Amygdala (tissue), 56 donors: ENCODE results near the gene UACA.

Experiments
- DNase-seq, 56 donors: peaks; one replicate each; lab custom pipeline; 2025; lab: John Stamatoyannopoulos, UW

Gene UACA

DNA sequence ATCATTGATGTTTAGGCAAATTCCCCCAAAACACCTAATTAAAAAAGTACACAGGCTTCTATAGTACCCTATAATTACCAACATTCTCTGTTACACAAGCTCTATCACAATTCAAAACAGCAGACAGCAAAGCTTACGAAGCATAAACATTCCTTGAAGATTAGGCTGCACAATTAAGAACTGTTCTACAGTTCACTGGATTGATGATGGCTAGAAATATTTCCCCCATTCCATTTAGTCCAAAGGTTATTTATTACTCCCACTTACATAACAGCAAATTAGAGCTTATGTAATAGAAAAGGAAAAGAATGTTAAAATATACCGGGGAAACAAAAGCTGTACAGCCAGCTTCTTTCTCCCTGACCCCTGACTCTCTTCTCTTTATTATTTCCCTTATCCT lies 49.3 kb downstream of the UACA start:
- no peak for DNase-seq

DNA sequence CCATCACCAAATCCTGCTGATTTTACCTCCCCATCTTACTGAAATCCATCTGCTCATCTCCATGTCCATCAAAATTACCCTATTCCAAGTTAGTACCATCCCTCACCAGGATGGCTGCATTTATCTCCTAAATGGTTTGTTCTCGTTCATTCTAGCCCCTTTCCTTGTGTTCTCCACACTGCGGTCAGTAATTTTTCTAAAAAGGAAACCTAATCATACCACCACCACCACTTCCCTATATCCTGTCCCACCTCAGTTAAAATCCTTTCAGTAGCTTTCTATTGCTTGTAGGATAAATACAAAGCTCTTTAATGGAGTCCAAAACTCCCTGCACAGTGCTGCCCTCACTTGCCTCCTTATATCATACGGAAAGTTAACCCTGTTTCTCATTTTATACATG lies 51.1 kb downstream of the UACA start:
- DNase-seq, result no peak

DNA sequence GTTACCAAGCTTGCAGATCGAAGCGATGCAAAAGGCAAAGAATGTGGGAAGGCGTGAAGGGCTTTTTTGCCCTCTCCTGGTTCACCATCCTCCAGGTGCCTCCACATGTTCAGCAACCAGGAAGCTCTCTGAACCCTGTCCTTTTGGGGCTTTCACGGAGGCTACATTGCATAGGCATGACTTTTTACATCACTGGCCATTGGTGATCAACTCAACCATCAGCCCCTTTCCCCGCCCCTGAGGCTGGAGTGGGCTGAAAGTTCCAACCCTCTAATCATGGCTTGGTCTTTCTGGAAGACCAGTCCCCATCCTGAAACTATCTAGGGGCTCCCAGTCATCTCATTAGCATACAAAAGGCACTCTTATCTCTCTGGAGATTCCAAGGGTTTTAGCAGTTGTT lies 52.6 kb downstream of the UACA start:
- DNase-seq, result no peak

DNA sequence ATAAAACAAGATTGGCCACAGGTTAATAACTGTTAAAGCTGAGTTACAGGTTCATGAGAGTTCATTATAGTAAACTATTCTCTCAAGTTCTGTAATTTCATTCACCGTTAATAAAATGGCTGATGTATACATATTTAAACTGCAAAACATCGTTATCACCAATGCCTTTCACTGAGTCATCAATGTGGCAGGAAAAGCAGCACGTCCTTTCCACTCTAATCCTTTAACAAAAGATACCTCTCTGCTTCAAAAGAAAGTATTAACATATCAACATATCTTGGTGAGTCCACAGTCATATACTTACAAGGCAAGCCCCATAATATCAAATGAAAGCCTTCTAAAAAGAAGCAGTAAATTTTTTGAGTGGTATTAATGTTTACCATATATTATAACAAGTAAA lies 54.5 kb downstream of the UACA start:
- no peak for DNase-seq

DNA sequence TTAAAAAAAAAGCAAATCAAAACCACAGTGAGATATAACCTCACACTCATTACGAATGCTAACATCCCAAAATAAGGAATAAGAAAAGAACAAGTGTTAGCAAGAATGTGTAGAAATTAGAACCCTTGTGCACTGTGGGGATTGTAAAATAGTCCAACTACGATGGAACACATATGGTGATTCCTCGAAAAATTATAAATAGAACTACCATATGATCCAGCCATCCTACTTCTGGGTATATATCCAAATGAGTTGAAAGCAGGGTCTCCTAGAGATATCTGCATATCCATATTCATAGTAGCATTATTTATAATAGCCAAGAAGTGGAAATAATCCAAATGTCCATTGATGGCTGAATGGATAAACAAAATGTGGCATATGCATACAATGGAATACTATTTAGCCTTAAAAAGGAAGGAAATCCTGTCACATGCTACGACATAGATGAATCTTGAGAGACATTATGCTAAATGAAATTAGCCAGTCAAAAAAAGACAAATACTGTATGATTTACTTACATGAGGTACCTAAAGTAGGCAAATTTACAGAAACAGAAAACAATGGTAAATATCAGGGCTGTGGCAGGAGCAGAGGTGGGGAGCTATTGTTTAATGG lies 55.6 kb downstream of the UACA start:
- no peak for DNase-seq

DNA sequence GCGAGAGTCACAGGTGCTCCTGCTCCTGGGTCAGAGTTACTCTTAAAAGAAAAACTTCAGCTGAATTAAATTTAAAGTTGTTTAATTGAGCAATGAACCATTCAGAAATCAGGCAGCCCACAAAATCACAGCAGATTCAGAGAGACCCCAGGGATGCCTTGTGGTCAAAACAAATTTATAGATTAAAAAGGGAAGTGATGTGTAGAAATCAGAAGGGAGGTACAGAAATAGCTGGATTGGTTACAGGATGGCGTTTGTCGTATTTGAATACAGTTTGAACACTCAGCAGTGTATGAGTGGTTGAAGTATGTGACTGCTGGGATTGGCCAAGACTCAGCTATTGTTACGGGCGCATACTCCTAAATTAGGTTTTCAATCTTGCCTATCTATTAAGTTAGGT lies 58.6 kb downstream of the UACA start:
- DNase-seq, result no peak

DNA sequence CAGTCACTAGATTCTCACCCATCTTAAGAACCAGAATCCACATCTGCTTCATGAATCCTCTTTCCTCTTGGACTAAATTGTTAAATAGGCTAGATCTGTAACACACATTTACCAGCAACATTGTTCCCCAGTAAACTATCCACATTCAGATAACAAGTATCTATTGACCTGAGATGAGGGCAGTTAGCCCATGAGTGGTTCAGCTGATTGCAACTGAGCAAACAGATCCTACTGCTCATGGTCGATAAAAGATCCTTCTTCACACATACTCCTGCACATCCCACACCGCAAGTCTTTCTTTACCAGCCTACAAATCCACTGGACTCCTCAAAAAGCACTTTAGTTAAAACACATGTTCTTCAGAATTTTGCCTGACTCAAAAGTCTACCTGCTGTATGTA lies 59.2 kb downstream of the UACA start:
- no peak for DNase-seq

DNA sequence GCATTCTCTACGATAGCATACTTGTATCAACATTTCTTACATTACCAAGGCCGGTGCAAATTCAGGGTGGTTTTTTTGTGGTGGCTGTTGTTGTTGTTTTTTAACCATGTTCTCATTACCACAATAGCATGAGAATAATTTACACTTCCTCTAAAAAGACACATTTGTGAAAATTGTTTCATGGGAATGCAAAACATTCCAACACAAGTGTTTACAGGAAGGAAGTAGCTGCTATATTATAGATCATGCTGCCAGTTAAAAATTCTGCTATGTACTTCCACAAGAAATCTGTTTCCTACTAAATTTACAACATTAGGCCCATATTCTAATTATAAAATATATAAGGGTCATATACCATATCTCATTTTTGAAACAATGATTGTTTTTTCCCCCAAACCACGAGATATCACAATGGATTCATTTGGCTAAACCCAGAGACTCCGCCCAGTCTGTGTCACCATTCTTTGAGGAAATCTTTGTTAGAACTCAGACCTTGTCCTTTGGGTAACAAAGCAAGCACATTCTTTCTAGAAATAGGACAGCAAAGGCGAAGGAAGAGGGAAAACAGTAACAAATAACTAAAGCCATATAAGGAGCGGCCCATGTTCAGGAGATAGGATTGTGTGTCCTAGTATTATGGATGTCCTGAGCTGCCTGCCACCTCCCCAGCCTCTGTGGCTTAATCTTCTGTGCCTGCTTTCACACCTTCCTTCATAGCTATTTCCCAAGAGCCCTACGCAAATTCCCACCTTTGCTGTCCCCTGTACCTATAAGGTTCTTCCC lies 60.1 kb downstream of the UACA start:
- no peak for DNase-seq

DNA sequence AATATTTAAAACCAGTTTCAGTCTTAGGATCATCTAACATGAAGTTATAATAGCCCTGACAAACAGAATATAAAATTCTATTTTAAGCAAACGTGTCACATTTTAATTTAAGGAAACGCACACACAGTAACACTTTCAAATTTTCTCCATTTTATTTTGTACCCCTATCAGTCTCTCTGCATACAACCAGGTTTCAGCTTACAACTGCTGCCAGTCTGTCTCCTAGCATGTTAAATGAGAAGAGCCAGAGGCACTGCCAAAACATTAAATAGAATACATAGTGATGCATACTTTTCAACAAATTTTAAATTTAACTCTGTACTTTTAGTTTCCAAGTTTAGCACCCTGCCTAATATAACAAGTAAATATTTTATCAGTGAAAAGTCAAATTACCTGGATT lies 60.8 kb downstream of the UACA start:
- DNase-seq, result no peak

DNA sequence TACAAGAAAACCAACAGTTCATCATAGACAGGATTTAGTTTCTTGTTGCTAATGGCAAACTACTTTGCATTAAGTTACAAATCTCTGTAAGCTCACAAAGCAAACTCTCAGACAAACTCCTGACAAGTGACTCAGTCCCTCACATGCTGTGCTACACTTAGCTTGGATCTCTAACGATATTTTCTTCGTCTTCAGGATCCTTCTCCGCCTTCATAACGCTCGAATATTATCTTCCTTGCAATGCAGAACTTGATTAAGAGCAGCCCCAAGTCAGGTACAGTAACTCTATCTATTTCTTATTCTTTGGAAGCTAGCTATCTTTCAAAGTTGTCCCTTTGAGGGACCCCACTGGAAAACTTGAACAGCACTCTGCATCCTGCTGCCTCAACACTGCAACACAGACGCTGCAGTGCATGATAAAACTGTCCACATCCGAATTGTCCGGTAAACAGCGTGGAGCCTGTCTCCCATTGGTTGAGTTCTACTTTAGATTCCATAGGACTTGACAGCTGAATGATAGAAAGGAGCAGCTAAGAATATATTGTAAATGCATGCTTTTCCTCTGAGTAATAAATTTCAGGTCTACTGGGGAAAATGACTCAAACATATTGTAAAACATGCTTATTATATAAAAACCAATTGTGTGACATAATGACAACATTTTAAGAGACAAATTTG lies 61.3 kb downstream of the UACA start:
- DNase-seq, result no peak

DNA sequence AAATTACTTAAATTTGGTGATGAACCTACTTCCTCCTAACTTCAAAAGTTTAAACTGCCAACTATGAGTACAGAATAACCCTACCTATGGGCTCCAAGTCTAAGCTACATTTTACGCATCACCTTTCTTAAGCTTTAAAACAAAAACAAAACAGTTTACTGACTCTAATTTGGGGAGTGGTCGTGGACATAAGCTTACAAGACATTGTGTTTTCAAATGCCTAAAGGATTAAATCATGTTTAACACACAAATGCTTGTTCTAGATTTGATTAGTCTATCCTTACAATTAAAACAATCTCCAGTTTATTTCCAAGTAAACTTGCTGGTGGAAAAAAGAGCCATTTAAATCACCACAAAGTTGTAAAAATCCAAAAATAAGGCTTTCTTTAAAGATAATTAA lies 62.2 kb downstream of the UACA start:
- no peak for DNase-seq

DNA sequence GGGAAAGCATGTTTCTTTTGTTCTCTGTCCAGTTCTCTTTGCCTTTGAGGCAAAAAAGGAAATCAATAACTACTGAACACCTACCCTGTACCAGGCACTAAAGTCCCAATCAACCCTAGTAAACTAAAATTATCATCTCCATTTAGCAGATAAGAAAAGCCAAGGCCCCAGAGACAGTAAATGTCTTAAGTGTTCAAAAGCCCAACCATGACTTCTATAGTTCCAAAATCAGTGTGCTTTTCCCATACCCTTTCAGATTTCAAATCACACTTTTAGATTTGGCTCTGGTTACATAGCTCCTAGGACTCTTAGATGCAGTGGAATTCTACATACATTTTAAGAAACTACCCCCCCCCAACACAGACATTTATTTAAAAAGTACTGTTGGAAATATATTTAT lies 63.5 kb downstream of the UACA start:
- DNase-seq, result no peak

DNA sequence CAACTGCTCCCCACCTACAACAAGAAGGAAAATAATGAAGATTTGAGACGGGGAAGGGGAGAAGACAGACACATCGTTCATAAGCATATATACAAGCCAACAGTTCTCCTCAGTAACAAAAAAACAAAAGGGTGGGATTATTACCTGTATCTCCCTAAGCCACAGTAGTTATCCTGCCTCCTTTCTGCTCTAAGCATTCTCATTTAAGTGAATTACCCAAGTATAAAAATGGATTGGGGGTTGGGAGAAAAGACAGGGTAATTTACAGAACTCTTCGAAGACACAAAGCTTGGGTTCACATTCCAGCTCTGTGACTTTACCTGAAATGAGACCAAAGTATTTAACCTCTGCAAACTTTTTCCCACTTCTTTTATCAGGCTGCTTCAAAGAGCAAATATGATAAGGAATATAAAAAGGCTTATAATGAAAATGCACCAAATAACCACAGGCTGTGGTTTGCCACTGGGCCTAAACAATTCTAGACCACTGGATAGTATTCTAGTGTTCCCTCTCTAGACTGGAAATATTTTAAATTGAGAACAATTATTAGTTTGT lies 64.4 kb downstream of the UACA start:
- DNase-seq, result no peak

DNA sequence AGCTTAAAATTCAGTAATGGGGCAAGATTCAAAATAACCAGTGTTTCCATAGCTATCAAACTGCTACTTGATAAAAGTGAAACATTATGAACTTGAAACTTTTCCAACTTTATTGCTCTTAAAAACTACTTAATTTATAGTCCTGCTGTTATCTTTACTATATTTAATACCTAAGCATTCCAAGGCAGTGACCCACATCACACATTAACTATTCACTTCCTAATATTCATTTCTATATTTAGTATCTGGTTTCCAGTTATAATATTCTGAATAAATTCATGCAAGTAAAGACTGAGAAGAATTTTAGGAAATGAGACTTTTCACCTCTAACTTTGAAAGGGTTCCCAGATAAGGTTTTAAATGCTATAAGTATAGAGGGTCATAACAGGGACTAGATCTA lies 64.9 kb downstream of the UACA start:
- no peak for DNase-seq

DNA sequence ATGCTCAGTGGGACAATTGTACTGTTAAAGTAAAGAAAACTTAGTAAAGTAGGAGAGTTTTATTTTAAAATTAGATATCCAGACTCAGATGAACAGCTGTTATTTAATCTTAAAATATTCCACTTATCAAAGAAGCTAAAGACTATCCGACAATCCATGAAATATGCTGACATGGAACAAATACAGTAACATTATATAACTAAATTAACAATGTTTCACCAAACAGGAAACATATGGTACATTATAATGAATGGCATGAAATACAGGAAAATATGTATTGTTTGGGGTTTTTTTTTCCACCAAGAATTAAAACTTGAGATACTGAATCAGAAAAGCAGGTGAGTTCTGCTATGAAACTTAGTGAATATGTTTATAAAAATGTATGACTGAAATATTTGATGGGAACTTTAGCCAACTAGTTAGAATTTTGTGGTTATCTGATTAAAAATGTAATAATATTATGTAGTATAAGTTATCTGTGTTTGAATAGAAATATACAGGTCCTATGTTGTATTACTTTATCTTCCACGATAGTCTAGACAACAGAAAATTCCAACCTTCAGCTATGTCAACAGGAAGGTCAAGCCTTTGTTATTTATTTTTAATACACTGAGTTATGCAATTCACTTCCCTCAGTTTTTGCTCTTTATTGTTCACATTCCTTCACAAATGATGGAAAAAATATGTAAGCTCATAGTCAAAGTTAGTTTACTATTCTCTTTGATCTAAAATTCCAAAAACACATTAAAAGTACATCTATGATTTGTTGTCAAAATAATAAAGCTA lies 72.7 kb downstream of the UACA start:
- no peak for DNase-seq

DNA sequence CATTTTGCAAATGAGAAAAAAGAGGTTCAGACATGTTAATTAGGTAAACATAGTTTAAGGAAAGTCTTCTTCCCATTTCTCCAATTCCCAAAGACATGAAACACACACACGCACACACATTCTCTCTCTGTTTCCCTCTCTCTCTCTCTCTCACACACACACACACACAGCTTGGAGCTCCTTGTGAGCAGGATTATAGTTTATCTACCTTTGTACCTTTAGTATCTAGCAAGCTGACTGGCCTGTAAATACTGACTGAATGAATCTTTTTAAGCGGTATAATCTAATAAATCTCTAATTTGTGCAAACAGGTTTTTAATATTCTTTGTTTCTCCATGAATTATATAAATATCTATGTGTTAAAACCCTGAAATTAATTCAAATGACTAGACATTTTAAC lies 73.3 kb downstream of the UACA start:
- DNase-seq, result no peak

DNA sequence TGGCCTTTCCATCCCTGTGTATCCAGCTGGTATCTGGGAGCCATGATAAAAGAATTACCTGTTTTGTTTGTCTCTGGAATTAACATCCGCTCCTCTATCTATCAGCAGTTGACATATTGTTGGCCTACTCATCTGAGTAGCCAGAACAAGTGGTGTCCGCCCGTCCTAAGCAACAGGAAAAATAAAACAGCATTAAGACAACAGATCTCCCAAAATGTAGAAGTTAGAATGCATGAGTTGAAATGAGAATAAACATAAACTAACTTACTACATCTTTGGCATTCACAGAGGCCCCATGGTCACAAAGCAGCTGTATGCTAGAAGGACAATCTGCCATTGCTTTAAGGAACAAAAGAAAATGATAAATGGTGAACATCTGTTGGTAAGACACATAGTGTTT lies 75.9 kb downstream of the UACA start:
- DNase-seq, result no peak

DNA sequence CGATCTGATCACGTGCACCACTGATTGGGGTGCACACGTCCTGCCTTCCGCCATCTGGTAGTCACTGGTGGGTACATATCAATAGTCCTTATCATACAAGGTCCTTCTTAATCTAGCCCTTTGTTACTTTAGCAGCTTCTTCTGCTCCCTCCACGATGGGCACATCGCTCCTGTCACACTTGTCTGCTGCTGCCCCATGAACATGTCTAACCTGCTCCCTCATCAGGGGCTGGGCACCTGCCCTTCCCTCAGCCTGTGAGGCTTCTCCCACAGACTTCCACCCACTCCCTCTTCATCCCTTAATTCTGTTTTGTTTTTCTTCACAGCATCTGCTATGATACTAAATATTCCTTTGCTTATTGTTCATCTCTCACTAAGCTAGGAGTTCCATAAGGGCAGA lies 82.5 kb downstream of the UACA start:
- DNase-seq, result no peak

DNA sequence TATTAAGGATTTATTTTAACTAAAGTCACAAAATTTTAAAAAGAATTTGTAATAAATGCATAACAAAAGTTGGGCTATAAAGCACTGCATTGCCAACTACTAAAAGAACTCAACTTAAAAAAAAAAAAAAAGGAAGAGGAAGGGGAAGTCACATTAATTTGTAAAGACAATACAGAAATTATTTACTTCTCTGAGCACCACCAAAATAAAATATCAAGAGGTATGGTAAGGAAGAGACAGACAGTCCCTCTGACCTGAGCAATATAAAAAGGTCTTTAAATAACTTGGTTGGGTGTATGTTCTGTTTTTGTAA lies 83.5 kb downstream of the UACA start:
- no peak for DNase-seq

DNA sequence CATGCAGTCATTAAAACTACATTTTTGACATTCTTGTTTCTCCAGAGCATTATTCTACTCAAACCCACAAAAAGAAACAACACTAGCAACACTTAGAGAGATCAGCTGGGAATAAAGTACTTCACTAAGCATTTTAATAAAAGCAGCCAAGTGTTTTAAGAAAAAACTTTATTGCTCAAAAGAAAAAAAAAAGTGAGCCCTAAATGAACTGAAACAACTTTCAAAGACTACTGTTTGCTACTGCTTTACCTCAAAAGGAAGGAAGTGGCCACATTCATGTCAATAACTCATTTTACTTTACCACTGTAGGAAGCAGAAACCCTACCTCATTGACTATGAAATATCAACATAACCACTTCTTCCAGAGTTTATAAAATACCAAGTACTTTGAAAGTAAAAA lies 91.3 kb downstream of the UACA start:
- DNase-seq, result no peak

DNA sequence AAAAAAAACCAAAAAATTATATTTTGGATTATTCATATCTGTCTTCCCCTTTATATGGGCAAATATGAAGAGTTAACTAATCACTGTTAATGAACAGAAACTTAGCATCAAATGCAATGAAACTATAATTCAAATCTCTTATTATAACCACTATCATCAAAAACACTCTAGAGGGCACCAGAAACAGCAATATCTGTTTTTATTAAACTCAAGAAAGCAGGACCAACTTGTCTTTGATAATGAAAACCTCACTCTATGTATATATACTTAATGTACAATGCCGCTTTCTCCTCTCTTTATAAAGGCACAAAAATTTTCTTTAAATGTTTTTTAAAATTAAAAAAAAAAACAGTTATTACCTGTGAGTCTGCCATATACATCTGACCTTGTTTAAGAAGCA lies 92.7 kb downstream of the UACA start:
- no peak for DNase-seq
